Activated CD4-positive, CD25-positive, alpha-beta regulatory T cell treated with anti-CD3 and anti-CD28 coated beads, Interleukin-2, amount 50 U/mL, for 72 hours (primary cell): ENCODE results near the gene PCCA.
"Not testable (repeated sequence)": the region's sequence is repeated elsewhere in the genome, so short reads cannot be mapped to it uniquely, and the experiment has no call there.

ENCODE experiments used
- DNase-seq: peaks from one replicate; pipeline ENCODE4 v3.0.0; 2021

The PCCA gene

DNA sequence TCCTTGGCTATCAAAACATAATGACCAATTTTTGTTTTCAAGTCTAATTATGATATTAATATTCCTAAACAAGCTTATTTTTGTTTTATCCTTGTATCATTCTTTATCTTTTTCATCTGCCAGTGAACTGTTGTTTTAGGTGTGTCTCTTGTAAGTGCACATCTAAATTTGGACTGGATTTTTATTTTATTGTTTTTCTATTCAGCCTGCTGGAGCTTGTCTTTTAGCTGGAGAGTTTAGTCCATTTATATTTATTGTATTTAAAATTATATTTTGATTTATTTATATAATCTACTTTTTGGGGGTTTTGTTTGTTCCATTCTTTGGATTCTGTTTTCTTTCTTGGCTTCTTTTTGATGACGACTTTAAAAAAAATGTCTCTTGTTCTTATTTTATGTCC is 159.0 kb downstream of the PCCA start:
- no peak for DNase-seq

- no peak for DNase-seq
These were observed 165.1 kb downstream of the PCCA start for GRCh38 chr13:100254002-100254401.

GRCh38 chr13:100262404-100262803 is 173.5 kb downstream of the PCCA start:
- no peak for DNase-seq

DNA sequence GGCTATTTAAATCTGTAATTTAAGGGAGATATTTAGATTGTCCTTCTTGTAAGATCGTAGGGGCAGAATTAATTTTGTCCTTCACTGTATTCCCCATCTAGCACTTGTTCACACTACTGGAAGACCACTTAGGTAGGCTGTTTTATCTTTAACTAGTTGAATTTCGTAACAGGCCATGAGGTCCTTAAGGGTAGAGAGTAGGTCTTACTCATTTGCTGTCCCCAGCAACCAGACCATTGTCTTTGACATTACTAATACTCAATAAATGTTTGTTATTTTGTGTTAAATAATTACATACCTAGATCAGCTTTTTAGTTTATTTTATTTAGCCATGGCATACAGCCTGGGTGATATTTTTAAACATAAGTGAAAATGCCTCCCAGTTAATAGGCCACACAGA is 177.1 kb downstream of the PCCA start:
- DNase-seq, result no peak

- DNase-seq, result no peak
These were observed 180.9 kb downstream of the PCCA start for GRCh38 chr13:100269837-100270236.

GRCh38 chr13:100273138-100273537 is 184.2 kb downstream of the PCCA start:
- no peak for DNase-seq

GRCh38 chr13:100273552-100273951 is 184.7 kb downstream of the PCCA start:
- no peak for DNase-seq

DNA sequence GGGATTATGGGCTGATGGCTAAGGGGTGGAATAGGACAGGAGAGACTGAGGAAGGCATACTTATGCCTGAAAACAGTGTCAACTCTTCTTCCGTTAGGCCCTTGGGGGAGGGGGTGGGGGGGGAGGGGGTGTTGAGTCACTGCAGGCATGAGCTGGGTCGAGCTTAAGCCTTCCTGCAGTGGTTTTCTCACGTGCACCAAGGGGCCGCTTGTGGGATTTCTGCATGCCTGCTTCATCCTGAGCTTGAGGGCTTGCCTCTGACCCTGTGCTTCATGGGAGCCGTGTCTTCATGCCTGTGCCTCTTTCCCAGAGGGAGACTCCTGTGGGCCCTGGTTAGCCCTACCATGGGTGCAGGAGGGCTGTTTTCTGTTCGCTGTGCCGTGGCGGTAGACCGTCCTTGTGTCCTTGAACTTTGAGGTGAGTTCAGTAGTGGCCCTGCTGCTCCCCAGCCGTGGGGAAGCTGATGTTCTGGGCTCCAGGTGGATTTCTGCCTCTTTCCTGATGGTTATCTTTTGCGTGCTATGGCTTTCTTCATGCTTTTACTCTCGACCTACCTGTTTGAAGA is 186.1 kb downstream of the PCCA start:
- DNase-seq, result no peak

GRCh38 chr13:100275746-100276145 is 186.9 kb downstream of the PCCA start:
- no peak for DNase-seq

GRCh38 chr13:100280681-100281080 is 191.8 kb downstream of the PCCA start:
- no peak for DNase-seq

GRCh38 chr13:100282306-100282705 is 193.4 kb downstream of the PCCA start:
- DNase-seq, result not testable (repeated sequence)

- no peak for DNase-seq
These were observed 201.4 kb downstream of the PCCA start for GRCh38 chr13:100290165-100290801.

DNA sequence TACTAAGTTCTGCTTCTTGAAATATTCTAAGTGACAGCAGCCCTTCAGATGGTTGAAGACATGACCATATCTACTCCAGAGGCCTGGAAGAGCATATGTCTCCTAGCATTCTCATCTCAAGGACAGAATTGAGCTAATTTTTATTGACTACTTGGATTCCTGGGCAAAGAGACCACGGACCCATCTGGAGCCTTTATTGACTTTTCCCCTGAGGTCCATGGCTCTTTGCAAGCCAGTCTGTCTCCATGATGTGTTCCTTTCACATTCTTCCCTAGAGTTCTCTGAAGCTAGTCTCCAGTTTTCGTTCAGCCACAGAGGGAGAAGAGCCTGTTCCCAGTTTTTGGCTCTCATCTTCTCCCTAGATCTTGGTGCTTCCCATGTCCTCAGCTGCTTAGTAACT is 202.7 kb downstream of the PCCA start:
- no peak for DNase-seq

- no peak for DNase-seq
These were observed 208.5 kb downstream of the PCCA start for GRCh38 chr13:100297413-100297812.

DNA sequence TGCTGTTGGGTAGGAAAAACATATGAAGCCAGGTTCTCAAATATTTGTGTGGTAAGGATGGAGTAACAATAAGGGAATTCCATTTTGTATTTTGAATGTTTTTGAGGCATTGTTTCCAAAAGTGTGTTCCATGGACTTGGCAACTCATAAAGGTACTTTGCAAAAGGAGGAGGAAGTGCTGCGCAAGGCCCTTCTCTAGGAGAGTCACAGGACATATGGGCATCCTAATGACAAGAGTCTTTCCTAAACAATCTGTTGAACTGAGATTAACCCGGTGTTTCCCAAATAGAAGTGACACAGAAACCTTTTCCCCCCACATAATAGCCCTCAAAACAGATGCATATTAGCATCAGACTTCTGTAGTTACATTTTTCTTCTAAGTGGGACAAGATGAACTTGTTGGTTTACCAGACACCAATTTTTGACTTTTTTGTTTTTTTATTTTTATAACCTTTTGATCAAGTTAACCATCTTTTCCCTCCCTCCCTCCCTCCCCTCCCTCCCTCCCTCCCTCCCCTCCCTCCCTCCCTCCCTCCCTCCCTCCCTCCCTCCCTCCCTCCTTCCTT is 209.3 kb downstream of the PCCA start:
- no peak for DNase-seq

DNA sequence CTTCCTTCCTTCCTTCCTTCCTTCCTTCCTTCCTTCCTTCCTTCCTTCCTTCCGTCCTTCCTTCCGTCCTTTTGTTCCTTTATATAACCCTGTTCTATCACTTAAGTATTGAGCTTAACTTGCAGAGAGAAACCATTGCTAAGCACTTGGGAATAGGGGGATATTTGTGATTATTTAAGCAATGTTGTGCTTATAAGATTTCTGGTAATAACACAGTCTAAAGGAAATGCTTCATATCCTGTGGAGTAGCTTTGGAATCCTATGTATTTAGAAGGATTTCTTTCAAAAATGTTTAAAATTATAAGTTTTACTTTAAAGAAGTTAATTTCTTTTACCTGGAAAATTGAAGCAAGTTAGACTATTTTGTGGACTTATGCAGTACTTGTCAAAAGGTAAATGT is 209.8 kb downstream of the PCCA start:
- no peak for DNase-seq

DNA sequence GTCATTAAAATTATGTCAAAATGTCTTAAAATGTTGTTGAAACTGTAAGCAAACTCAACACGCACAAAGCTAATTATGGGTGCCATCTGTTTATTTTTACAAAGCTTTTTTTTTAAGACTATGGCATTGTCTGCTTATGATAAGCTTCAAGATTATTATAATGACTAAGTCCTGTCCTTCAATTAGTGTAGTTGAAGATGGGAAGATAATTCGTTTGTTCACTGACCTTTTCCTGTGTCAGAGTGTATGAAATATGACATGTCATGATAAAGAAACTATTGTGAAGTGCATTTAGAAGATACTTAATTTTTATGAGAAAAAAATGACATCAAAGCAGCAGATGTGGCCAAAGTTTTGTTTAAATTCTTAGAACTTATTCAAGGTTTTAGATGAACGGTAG is 211.3 kb downstream of the PCCA start:
- no peak for DNase-seq

- DNase-seq, result no peak
These were observed 211.8 kb downstream of the PCCA start for GRCh38 chr13:100300708-100301107.

GRCh38 chr13:100301418-100301817 is 212.5 kb downstream of the PCCA start:
- no peak for DNase-seq

DNA sequence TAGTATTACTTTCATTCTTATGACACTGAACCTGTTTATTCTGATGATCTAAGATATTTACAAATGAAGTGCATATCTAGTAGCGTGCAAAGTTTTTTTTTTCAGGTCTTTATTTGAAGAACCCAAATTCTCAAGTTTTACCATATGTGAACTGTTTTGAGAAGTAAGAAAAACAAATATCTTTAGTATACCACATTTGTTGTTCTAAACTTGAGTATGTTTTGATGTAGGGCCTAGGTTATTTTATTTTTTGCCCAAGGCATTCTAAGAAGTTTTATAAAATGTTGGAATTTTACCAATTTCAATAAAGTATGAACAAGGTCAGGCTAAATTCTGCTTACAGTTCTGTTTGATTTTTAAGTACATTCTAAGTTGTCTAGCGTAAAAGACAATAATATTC is 213.5 kb downstream of the PCCA start:
- DNase-seq, result no peak

DNA sequence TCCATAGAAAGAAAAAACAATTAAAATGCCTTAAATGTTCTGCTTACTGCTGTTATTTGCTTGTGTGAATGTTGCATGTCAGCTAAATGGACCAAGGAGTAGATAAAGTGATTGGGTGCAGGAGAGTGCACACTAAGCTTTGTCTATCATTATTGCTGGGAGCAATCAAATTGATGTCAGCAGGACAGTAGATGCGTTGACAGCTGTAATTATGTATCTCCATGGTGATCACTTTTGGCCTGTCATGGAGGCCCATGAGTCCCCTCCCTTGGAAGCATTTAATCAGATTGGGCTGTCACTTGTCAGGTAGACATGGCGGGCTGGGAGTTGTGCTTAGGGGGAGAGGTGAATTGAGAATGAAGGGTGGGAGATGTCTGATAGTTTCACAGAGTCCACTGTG is 215.3 kb downstream of the PCCA start:
- no peak for DNase-seq

- no peak for DNase-seq
These were observed 216.5 kb downstream of the PCCA start for GRCh38 chr13:100305398-100305797.

- DNase-seq, result no peak
These were observed 217.1 kb downstream of the PCCA start for GRCh38 chr13:100306030-100306429.

GRCh38 chr13:100306434-100306999 is 217.6 kb downstream of the PCCA start:
- DNase-seq, result no peak
